ENCODE data around the gene PRSS33.

Gene PRSS33

DNA sequence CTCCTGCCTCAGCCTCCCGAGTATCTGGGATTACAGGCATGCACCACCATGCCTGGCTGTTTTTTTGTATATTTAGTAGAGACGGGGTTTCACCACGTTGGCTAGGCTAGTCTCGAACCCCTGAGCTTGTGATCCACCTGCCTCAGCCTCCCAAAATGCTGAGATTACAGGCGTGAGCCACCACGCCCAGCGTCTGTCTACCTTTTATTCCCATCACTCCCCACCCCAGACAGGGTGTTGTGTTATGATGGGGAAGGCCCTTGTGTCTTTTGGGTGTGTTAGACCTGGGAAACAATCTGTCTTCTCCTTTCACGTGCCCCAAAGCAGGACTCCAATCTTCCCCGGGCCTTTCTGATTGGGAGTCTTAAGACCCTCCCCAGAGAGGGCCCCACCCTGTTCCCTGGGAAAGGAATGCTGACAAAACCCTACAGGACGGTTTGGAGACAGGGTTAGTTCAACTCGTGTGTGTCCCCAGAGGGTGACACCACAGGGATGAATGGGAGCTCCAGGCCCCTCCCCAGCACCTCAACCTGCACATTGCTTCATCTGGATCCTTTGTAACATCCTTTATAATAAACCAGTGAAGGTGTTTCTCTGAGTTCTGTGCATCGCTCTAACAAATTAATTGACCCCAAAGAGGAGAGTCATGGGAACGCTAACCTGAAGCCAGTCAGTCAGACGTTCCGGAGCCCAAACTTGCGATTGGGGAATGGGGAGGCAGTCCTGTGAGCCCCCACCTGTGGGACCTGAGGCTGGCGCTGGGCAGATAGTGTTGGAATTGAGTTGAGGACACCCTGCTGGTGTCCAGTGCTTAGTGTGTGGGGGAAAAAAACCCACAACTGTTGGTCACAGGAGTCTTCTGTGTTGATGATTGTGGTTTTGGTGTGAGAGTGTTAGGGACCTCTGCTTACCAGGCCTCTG is 7.1 kb downstream of the PRSS33 start:
- DNase-seq (ENCODE audit: low read depth), result no peak
- Histone ChIP-seq H3K4me1 (ENCODE audit: control insufficient read depth, insufficient read depth, low read length) (peaks cover 22% of the 10 kb centered on the region), H3K9ac (ENCODE audit: low read length) (no peak overlapping the region), H3K36me3 (ENCODE audit: control insufficient read depth, insufficient read depth, low read length, severe bottlenecking) (no peaks in the 10 kb centered on the region), H3K27me3 (replicated peaks; ENCODE audit: control insufficient read depth, insufficient read depth, low read length) (peaks cover 25% of the 10 kb centered on the region), H3K9me3 (ENCODE audit: control insufficient read depth, low read length) (no peaks in the 10 kb centered on the region), H3K4me3 (ENCODE audit: low read length) (no peak overlapping the region)

DNA sequence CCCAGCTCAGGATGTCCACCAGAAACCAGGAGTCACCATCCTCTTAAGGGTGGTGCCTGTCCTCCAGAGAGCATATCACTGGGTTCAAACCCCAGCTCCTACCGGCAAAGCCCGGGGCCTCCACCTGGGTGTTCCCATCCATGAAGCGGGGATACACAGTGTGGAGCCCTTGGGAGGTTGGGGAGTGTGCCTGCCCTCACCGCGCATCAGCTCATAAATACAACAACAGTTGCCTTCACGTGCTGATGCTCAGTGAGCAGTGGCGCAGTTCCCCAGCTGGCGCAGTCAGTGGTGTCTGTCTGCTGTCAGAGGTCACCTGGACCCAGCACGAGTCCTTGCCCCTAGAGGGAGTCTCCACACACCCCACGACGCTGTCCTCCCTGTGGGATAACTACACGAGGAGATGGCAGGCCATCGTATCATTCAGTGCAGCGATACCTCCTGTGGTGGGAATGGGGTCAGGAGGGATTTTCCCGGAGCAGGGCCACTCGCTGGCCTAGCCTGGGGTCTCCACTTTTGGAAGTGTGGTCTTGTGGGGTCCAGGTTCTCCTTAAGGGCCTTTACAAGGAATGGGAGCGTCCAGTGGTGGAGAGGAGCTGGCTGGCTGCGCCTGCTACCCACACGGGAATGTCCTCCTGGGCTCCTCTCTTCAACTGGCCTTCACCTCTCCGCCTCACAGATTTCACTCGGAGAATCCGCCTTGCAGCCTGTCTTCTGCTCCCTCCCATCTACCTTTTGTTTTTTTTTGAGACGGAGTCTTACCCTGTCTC is 8.0 kb downstream of the PRSS33 start:
- Histone ChIP-seq H3K36me3 (ENCODE audit: control insufficient read depth, insufficient read depth, low read length, severe bottlenecking) (peaks cover 8% of the 10 kb centered on the region), H3K27me3 (replicated peaks; ENCODE audit: control insufficient read depth, insufficient read depth, low read length) (peaks cover 16% of the 10 kb centered on the region), H3K4me3 (ENCODE audit: low read length) (no peak overlapping the region), H3K4me1 (ENCODE audit: control insufficient read depth, insufficient read depth, low read length) (peaks cover 24% of the 10 kb centered on the region), H3K9ac (ENCODE audit: low read length) (no peak overlapping the region), H3K9me3 (ENCODE audit: control insufficient read depth, low read length) (no peaks in the 10 kb centered on the region)
- no peak for DNase-seq (ENCODE audit: low read depth)

DNA sequence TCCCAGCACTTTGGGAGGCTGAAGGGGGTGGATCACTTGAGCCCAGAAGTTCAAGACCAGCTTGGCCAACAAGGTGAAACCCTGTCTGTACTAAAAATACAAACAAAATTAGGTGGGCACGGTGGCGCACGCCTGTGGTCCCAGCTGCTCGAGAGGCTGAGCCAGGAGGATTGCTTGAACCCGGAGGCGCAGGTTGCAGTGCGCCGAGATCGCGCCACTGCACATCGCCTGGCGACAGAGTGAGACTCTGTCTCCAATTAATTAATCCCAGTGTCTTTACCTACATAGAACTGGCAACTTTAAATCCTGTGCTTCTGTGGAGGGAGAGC is 8.8 kb downstream of the PRSS33 start:
- Histone ChIP-seq H3K9ac (ENCODE audit: low read length) (peak overlapping the region; percentile 100), H3K36me3 (ENCODE audit: control insufficient read depth, insufficient read depth, low read length, severe bottlenecking) (peaks cover 15% of the 10 kb centered on the region), H3K4me3 (ENCODE audit: low read length) (peak overlapping the region; percentile 98), H3K9me3 (ENCODE audit: control insufficient read depth, low read length) (no peaks in the 10 kb centered on the region), H3K27me3 (replicated peaks; ENCODE audit: control insufficient read depth, insufficient read depth, low read length) (peaks cover 8% of the 10 kb centered on the region), H3K4me1 (ENCODE audit: control insufficient read depth, insufficient read depth, low read length) (peaks cover 24% of the 10 kb centered on the region)
- no peak for DNase-seq (ENCODE audit: low read depth)

DNA sequence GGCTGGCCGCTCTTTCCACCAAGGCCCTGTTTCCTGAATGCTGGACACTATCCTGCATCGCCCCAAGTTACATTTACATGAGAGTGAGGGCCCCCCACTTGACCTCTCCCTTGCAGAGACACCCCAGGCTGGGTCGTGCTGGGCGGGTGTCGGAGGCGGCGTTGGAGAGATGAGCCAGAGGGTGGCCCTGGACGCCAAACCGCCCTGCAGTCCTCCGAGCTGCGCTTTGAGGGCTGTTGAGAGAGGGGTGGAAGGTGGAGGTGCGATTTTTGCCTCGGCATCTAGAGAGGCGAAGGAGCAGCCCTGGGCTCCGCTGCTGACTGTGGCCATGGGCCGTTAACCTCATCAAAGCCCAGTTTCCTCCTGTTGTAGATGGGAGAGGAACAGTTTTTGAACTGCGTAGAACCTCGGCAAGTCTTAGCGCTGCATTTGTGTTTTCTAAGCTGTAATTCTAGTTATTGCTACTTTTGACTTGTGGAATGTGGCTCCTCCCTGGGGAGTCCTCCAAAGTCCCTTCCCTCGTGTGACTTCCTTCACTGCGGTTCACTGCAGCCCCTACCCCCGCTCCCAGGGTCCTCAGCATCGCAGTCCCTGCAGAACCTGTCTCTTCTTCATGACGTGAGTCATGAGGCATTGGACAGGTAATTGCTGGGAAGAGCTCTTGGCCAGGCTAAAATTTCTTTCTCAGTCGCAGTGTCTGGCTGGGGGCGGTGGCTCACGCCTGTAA is 9.3 kb downstream of the PRSS33 start:
- peak overlapping the region; percentile 100 for H3K9ac ChIP-seq (ENCODE audit: low read length)
- DNase-seq (ENCODE audit: low read depth), result peak; percentile 52
- peak overlapping the region; percentile 98 for H3K4me3 ChIP-seq (ENCODE audit: low read length)
- peaks cover 3% of the 10 kb centered on the region for H3K27me3 ChIP-seq (replicated peaks; ENCODE audit: control insufficient read depth, insufficient read depth, low read length)
- H3K9me3 ChIP-seq (ENCODE audit: control insufficient read depth, low read length), result no peaks in the 10 kb centered on the region
- peaks cover 29% of the 10 kb centered on the region for H3K4me1 ChIP-seq (ENCODE audit: control insufficient read depth, insufficient read depth, low read length)
- peaks cover 21% of the 10 kb centered on the region for H3K36me3 ChIP-seq (ENCODE audit: control insufficient read depth, insufficient read depth, low read length, severe bottlenecking)

DNA sequence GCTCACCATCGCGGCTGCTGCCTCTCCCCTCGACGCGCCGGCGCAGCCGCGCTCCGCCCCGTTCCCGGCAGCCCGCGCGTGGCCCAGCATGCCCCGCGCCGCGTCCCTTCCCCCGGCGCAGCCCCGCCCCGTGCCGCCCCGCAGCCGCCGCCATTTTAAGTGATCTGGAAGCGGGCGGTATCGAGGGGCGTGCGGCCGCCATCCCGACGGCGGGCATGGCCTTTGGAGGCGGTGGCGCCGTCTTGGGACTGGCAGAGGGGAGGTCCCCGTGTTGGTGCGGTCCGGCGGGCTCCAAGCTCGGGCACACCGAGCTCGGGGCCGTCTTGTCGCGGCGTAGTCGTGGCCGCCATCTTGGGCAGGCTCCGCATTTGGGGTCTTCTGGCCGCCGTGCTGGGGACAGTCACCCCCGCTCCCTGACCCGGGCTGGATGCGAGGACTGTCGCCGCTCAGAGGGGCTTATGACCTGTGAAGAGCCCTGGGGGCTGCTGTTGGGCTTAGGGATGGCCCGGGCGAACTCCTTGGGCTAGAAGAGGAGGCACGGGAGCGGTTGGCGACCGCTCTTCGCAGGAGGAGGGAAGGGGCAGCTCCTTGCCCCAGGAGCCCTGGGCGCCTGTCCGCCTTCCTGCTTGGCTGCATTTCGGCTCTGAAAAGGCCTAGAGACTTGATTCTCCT is 10.0 kb downstream of the PRSS33 start, which contains the start of gene ELOB:
Gene ELOB (minus strand): TSS at position 50 of the 672 bp plus-strand sequence. CDS start 41 bp downstream, at position 9.
- Histone ChIP-seq H3K4me3 (ENCODE audit: low read length) (peak within 1 kb of the TSS; percentile 98), H3K9ac (ENCODE audit: low read length) (peak within 1 kb of the TSS; percentile 100), H3K36me3 (ENCODE audit: control insufficient read depth, insufficient read depth, low read length, severe bottlenecking) (peaks cover 26% of the 10 kb centered on the region), H3K27me3 (replicated peaks; ENCODE audit: control insufficient read depth, insufficient read depth, low read length) (peaks cover under 1% of the 10 kb centered on the region), H3K4me1 (ENCODE audit: control insufficient read depth, insufficient read depth, low read length) (peaks cover 33% of the 10 kb centered on the region), H3K9me3 (ENCODE audit: control insufficient read depth, low read length) (no peaks in the 10 kb centered on the region)
- peak; percentile 95 for DNase-seq (ENCODE audit: low read depth)

DNA sequence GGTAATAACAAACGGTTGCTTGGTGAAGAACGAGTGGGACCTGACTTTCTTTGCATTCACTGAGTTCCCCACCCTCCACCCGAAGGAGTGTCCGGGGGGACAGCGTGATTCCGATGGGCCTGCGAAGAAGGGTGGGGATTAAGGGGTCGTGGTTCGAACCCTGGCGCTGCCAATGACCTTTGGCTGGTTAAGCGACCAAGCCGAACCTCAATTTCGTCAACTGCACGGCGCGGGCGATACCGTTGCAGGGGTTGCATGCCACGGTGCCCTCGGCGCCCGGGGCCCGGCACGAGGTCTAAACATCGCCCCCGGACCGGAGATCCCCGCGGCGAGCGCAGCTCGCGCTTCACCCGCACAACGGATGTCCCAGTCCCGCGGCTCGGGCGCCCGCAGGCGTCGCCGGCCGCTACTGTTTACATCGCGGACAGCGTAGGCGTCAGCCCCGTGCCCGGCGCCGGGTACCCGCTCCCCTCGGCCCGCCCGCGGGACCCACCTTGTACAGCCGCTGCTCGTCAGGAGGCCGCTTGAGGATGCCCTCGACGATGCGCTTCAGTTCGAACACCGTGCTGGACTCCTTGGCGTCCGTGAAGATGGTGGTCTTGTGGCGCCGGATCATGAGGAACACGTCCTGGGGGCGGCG is 10.7 kb downstream of the PRSS33 start:
- H3K4me3 ChIP-seq (ENCODE audit: low read length), result peak overlapping the region; percentile 93
- peak overlapping the region; percentile 88 for H3K9ac ChIP-seq (ENCODE audit: low read length)

DNA sequence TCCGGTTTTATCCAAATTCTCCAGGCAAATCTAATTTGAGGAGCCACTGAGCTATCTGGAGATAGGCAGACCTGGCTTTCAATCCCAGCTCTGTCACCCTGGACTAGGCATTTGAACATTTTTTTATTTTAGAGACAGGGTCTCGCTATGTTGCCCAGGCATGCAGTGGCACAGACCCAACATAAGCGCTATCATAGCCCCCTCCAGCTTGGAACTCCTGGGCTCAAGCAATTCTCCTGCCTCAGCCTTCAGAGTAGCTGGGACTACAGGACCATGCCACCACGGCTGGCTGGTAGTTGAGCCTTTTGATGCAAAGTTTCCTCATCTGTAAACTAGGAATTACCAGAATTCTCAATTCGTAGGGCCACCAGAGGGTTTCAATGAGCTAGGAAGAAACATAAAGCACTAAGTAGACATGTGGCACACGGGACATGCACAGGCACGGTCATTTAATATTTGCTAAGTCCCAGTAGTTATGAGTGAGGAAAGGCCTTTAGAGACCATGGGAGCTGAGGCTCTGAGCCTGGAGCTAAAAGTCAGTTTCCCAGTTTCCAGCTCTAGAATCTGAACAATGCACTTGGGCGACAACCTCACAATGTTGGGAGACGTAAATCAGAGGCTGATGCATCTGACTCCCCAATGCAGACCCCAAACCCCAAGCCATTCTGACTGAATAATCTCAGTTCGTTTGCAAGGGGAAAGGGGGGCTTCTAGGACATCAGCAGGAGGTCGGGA is 11.4 kb downstream of the PRSS33 start:
- Histone ChIP-seq H3K27me3 (replicated peaks; ENCODE audit: control insufficient read depth, insufficient read depth, low read length) (no peaks in the 10 kb centered on the region), H3K4me1 (ENCODE audit: control insufficient read depth, insufficient read depth, low read length) (peaks cover 33% of the 10 kb centered on the region), H3K9ac (ENCODE audit: low read length) (peak overlapping the region; percentile 88), H3K36me3 (ENCODE audit: control insufficient read depth, insufficient read depth, low read length, severe bottlenecking) (peaks cover 38% of the 10 kb centered on the region), H3K4me3 (ENCODE audit: low read length) (peak overlapping the region; percentile 93), H3K9me3 (ENCODE audit: control insufficient read depth, low read length) (no peaks in the 10 kb centered on the region)
- peak; percentile 32 for DNase-seq (ENCODE audit: low read depth)

More for the DNA sequence above, 10.7 kb downstream of the PRSS33 start:
- Histone ChIP-seq H3K4me1 (ENCODE audit: control insufficient read depth, insufficient read depth, low read length) (peaks cover 33% of the 10 kb centered on the region), H3K27me3 (replicated peaks; ENCODE audit: control insufficient read depth, insufficient read depth, low read length) (no peaks in the 10 kb centered on the region), H3K36me3 (ENCODE audit: control insufficient read depth, insufficient read depth, low read length, severe bottlenecking) (peaks cover 32% of the 10 kb centered on the region), H3K9me3 (ENCODE audit: control insufficient read depth, low read length) (no peaks in the 10 kb centered on the region)
- peak; percentile 59 for DNase-seq (ENCODE audit: low read depth)

DNA sequence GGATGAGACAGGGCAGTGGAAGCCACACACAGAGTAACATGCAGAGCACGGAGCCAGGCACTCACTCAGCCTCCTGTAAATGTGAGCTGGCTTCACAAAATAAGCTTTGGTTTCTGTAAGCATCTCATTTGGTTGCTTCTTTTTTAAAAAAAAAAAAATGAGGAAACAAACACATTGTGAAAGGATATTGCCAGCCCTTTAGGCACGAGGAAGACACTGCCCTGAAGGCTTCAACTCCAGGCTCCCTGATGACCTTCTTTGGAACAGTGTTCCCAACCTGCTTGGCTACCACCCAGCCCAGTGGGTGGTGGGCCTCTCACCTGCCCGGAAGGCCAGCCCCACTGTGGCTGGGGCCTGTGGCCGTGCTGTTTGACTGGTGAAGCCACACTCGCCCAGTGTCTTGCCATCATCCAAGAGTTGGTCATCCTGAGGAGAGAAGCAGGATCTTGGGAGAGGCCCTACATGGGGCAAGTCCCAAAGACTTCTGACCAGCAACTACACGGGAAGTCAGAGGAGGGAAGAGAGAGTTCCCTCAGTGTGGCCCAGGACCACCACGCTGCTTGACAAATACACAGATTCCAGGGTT is 12.1 kb downstream of the PRSS33 start:
- Histone ChIP-seq H3K4me3 (ENCODE audit: low read length) (peak overlapping the region; percentile 93), H3K27me3 (replicated peaks; ENCODE audit: control insufficient read depth, insufficient read depth, low read length) (no peaks in the 10 kb centered on the region), H3K36me3 (ENCODE audit: control insufficient read depth, insufficient read depth, low read length, severe bottlenecking) (peaks cover 45% of the 10 kb centered on the region), H3K9me3 (ENCODE audit: control insufficient read depth, low read length) (no peaks in the 10 kb centered on the region), H3K9ac (ENCODE audit: low read length) (peak overlapping the region; percentile 88), H3K4me1 (ENCODE audit: control insufficient read depth, insufficient read depth, low read length) (peaks cover 40% of the 10 kb centered on the region)
- no peak for DNase-seq (ENCODE audit: low read depth)

DNA sequence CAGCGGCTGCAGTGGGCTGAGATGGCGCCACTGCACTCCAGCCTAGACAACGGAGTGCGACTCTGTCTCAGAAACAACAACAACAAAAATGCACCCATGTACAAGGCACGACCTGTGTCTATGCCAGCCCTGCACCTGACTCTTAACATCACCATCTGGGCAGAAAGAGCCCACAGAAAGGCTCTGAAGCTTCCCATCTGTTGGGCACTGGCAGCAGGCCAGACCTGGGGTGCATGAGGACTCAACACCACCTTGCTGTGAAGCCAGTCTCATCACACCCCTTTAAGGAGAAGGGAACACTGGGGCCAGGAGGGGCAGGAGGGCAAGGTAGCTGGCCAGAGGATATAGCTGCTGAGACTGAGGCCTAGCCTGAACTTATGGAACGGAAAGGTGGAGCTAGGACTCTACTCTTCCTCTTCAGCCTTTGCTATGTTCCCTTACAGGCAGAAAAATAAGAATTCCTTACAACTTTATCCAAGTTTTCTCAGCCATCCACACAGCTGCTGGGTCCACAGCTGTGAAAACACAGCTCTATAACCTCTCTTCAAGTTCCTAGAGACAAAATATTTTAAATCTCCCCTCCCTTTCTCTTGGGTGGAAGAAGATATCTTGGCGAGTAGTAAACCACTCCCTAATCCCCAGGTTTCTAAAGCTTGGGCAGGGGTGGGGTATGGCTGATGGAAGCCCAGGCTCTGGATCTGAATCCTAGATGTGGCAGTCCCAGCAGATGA is 13.0 kb downstream of the PRSS33 start:
- H3K4me3 ChIP-seq (ENCODE audit: low read length), result no peak overlapping the region
- DNase-seq (ENCODE audit: low read depth), result no peak
- H3K9me3 ChIP-seq (ENCODE audit: control insufficient read depth, low read length), result no peaks in the 10 kb centered on the region
- H3K36me3 ChIP-seq (ENCODE audit: control insufficient read depth, insufficient read depth, low read length, severe bottlenecking), result peaks cover 53% of the 10 kb centered on the region
- no peak overlapping the region for H3K9ac ChIP-seq (ENCODE audit: low read length)
- no peaks in the 10 kb centered on the region for H3K27me3 ChIP-seq (replicated peaks; ENCODE audit: control insufficient read depth, insufficient read depth, low read length)
- H3K4me1 ChIP-seq (ENCODE audit: control insufficient read depth, insufficient read depth, low read length), result peaks cover 48% of the 10 kb centered on the region

Measured in adipocyte (in vitro differentiated cells).